ENCODE measurements around the gene MBTPS1. TPM values are rescaled to one million over a fixed set of nuclear protein-coding genes. Genes with fewer than 3 reads are reported as not detected.

MBTPS1 gene
- total and polyA plus RNA-seq, 2 experiments from 2014 or later, result 18.1 to 49.3 TPM

- TF ChIP-seq EZH2 (IDR thresholded peaks at IDR 0.05; ENCODE audit: low read depth, unreplicated experiment) (no peak), JUNB (IDR thresholded peaks at IDR 0.05; ENCODE audit: unreplicated experiment) (no peak), ZNF114 (CRISPR knock-in tag; IDR thresholded peaks at IDR 0.05) (no peak), REST (IDR thresholded peaks at IDR 0.05; ENCODE audit: unreplicated experiment) (no peak)
Observed at GRCh38 chr16:84072014-84072413, 44.7 kb downstream of the MBTPS1 start (continued).

- H3K4me3 Mint-ChIP-seq, result no peak overlapping the region
- DNase-seq (ENCODE audit: low spot score) (no peak), ATAC-seq (no peak)
- Histone ChIP-seq H2AFZ (no peak overlapping the region), H3K79me2 (replicated peaks; ENCODE audit: insufficient read depth) (no peaks in the 10 kb centered on the region), H3K27ac (ENCODE audit: low read depth) (no peak overlapping the region), H3K4me3 (no peak overlapping the region), H3K9me2 (ENCODE audit: insufficient read depth) (no peaks in the 10 kb centered on the region), H4K20me1 (replicated peaks; ENCODE audit: insufficient read depth) (no peaks in the 10 kb centered on the region), H3K4me1 (ENCODE audit: insufficient read depth) (no peaks in the 10 kb centered on the region), H3K27me3 (ENCODE audit: insufficient read depth) (no peaks in the 10 kb centered on the region), H3K36me3 (ENCODE audit: insufficient read depth) (peaks cover 20% of the 10 kb centered on the region; the same call in 1 of the 2 replicates), H3K4me2 (no peak overlapping the region), H3F3A (replicated peaks; ENCODE audit: low read depth) (0 out of 2 replicates have a peak, but pooled peaks cover 6% of the 10 kb centered on the region)
- H3K27me3 Mint-ChIP-seq (ENCODE audit: insufficient read depth, low read depth, poor library complexity), result no peaks in the 10 kb centered on the region
- H3K4me1 Mint-ChIP-seq, result no peaks in the 10 kb centered on the region
- H3K27ac Mint-ChIP-seq, result no peak overlapping the region
- H3K36me3 Mint-ChIP-seq (ENCODE audit: low read depth), result peaks cover 53% of the 10 kb centered on the region
- no peak for TF ChIP-seq NANOG (IDR thresholded peaks at IDR 0.05; ENCODE audit: borderline replicate concordance)
- TF ChIP-seq CTCF (conservative IDR thresholded peaks at IDR 0.05; ENCODE audit: low read depth in 2 of 2), result no peak
- no peak for TF ChIP-seq REST (IDR thresholded peaks at IDR 0.05; ENCODE audit: unreplicated experiment)
- TF ChIP-seq STAT1 (IDR thresholded peaks at IDR 0.05; ENCODE audit: unreplicated experiment), result no peak
- H3K9me3 Mint-ChIP-seq, result no peaks in the 10 kb centered on the region
Observed at GRCh38 chr16:84071121-84071520, 45.6 kb downstream of the MBTPS1 start.

Measured in GM23338 (cell line).